CD4-positive, alpha-beta T cell treated with Interferon gamma for 1 hour (primary cell): Measurements from ENCODE around the gene ZSWIM3.
A peak's percentile ranks its signal among the peaks of the same experiment; 100 is the strongest.
"Not testable (repeated sequence)": the region's sequence is repeated elsewhere in the genome, so short reads cannot be mapped to it uniquely, and the experiment has no call there.

Experiments used
- DNase-seq: peaks from one replicate; pipeline ENCODE4 v3.0.0-alpha.2; 2020

Gene ZSWIM3

GRCh38 chr20:45890985-45891983, 33.9 kb downstream of the ZSWIM3 start, which contains the start of the genes CTSA and NEURL2:
TSS of gene CTSA (plus strand) at chr20:45891335. CDS start at chr20:45891569, 234 bp downstream.
TSS of gene NEURL2 (minus strand) at chr20:45891208. CDS start at chr20:45890991, 217 bp downstream.
- peak; percentile 79 for DNase-seq

DNA sequence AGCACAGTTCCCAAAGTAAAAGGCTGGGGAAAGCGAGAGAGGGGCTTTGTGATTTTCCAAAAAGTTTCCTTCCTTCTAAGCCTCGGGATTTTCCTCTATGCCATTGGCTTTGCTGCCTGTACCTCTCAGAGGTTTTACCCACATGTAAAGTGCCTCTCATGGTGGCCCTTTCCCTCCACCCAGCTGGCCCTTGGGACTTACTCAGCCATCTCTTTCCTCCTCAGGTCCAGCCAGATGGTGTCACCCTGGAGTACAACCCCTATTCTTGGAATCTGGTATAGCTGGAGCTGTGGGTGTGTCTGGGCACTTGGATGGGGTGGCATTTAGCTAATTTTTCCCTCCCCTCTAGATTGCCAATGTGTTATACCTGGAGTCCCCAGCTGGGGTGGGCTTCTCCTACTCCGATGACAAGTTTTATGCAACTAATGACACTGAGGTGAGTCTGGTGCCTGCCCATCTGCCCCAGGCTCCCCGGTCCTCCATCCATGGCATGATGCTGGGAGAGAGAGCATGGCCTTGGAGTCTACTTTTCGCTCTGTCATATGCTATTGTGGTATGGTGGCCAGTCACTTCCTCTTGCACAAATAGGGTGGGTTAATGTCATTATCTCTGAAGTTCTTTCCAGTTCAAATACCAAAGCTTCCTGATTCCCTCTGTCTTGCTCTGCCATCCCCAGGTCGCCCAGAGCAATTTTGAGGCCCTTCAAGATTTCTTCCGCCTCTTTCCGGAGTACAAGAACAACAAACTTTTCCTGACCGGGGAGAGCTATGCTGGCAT, 34.8 kb downstream of the ZSWIM3 start:
- no peak for DNase-seq

- no peak for DNase-seq
These were observed 35.5 kb downstream of the ZSWIM3 start for GRCh38 chr20:45892828-45893500.

DNA sequence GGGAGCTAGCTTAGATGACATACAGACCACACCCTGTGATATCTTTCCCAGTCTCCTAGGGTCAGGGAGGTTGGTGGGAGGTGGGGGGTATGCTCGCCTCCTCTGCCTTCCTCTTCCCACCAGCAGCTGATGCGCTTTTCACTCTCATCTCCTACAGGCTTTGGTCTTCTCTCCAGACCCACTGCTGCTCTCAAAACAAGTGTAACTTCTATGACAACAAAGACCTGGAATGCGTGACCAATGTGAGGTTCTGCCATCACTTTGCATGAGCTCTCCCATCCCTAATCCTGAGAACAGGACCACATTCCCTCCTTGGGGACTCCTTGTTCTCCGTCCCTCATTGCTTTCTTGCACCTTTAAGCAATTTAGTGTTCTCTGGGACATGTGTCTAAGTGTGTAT, 36.4 kb downstream of the ZSWIM3 start:
- no peak for DNase-seq

DNA sequence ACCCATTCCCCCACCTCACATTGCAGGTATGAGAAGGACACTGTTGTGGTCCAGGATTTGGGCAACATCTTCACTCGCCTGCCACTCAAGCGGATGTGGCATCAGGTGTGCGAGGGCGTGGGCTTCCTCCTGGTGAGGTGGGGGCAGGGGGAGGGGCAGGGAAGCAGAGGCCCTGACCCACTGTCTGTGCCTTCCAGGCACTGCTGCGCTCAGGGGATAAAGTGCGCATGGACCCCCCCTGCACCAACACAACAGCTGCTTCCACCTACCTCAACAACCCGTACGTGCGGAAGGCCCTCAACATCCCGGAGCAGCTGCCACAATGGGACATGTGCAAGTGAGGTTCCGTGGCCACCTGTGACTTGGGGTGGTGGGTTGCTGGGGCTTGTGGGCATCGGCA, 37.4 kb downstream of the ZSWIM3 start:
- DNase-seq, result no peak

GRCh38 chr20:45896641-45897161, 39.3 kb downstream of the ZSWIM3 start:
- DNase-seq, result no peak

DNA sequence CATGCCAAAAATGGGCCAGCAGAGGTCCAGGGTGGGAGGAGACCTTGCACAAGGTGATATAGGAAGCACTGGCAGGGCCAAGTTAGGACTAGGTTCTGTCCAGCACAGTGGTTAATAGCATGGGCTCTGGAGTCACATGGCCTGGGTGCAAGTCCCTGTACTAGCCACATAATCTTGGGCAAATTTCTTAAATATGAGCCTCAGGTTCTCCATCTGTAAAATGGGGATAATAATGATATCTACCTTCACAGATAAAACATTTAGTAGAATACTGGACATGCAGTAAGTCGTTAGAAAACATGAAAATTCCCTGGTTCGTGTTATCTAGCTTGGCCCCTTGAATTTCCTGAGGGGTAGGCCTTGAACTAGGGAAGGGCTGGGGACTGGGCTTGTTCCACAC, 39.9 kb downstream of the ZSWIM3 start:
- DNase-seq, result no peak

DNA sequence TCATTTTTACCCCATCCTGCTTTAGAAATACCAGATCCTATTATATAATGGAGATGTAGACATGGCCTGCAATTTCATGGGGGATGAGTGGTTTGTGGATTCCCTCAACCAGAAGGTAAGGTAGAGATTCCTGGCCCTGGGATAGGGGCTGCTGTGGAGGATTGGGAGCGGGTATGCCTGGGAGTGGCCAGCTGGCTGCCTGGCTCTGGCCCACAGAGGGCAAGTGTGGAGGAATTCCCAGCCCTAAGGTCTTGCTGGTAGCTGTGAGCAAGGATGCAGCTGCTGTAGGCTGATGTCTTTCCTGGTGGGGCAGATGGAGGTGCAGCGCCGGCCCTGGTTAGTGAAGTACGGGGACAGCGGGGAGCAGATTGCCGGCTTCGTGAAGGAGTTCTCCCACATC, 40.3 kb downstream of the ZSWIM3 start:
- DNase-seq, result no peak

DNA sequence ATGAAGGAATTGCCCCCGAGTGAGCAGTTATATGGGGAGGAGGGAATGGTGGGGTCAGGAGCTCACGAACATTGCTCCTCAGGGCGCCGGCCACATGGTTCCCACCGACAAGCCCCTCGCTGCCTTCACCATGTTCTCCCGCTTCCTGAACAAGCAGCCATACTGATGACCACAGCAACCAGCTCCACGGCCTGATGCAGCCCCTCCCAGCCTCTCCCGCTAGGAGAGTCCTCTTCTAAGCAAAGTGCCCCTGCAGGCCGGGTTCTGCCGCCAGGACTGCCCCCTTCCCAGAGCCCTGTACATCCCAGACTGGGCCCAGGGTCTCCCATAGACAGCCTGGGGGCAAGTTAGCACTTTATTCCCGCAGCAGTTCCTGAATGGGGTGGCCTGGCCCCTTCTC, 40.9 kb downstream of the ZSWIM3 start:
- no peak for DNase-seq

DNA sequence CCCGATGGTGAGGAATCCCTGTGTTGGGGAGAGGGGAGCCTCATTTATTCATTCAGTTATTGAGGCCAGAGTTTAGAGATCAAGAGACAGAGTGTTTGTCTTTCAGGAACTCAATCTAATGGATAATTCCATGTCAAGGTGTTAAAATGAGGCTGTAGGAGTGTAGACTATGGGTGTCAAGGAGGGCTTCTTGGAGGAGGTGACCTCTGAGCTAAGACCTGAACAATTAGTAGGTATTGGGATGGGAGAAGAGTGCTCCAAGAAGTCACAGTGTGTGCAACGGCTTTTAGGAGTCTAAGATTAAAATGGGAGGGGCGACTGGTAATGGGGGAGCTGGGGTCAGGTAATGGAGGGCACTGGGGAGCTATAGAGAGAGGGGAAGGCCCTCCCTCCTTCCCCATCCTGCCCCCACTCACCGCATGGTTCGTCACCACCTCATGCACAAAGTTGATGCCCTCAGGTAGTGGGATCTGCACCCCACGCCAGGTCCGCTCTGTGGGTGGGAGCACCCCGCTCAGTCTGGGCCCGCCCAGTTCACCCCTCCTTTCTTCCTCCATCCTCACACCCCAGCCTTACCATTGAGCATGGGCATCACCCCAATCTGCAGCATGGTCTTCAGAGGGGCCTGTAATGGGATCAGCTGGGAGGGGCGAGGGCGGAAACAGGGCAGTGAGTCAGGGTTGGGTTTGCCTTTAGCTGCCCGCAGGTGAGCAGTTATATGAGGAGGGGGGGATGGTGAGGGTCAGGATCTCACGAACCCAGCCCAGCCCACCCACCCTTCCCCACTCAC, 41.8 kb downstream of the ZSWIM3 start:
- no peak for DNase-seq

GRCh38 chr20:45901332-45901731, 43.9 kb downstream of the ZSWIM3 start:
- not testable (repeated sequence) for DNase-seq

DNA sequence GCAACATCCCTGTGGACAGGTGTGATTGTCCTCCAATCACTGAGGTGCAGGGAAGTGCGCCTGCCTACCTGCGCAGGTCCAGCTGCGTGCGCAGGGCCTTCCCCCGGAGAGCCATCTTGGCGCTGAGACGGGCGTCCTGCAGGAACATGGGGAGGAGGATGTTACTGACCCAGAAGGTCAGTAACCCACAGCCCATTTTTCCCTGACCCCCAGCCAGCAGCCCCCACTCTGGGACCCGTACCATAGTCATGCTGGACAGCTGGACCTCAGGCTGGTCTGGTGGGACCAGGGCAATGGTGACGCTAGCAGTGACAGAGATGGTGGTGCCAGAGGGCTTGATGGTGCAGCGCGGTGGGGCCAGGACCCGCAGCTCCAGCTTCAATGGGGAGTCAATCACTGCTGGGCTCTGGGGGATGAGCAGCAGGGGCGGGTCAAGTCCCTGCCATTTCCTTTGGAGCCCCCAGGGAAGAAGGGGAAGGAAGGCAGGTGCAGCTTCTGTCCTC, 44.8 kb downstream of the ZSWIM3 start:
- no peak for DNase-seq

GRCh38 chr20:45904583-45905504, 47.4 kb downstream of the ZSWIM3 start:
- no peak for DNase-seq

DNA sequence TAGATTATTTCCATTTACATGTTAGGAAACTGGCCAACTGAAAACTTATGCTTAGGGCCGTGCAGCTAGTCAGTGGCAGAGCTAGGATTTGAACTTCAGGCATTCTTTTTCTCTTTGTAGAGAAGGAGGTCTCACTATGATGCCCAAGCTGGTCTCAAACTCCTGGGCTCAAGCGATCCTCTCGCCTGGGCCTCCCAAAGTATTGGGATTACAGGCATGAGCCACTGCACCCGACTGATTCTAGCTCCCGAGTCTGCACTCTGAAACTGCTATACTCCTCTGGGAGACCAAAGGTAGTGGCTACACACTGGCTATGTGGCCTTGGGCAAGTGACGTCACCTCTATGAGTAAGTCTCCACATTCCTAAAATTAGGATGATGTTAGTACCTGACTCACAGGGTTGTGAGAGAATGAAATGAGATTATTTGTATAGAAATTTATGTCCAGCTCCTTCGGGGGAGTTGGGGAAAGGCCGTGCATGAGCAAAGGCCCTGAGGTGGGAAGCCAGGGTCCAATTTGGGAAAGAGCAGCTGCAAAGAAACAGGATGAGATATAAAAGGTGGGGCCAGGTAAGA, 48.2 kb downstream of the ZSWIM3 start:
- no peak for DNase-seq

- DNase-seq, result no peak
These were observed 50.0 kb downstream of the ZSWIM3 start for GRCh38 chr20:45907219-45907948.

DNA sequence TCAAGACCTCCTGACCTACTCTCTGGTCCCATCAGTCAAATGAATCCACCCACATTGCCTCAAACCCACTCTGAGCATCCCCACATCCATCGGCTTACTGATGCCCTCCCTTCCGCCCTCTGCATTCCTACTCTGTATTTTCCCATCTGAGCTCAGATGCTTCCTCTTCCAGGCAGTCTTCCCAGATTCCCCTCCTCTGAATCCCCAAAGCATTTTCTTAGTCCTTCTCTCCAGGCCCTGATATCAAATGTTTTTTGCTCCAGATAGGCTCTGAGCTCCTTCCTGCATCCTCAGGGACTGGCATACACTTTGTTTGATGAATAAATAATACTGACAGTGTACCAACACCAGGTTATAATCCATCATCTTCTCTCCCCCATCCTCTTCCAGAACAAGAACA, 50.7 kb downstream of the ZSWIM3 start:
- no peak for DNase-seq

DNA sequence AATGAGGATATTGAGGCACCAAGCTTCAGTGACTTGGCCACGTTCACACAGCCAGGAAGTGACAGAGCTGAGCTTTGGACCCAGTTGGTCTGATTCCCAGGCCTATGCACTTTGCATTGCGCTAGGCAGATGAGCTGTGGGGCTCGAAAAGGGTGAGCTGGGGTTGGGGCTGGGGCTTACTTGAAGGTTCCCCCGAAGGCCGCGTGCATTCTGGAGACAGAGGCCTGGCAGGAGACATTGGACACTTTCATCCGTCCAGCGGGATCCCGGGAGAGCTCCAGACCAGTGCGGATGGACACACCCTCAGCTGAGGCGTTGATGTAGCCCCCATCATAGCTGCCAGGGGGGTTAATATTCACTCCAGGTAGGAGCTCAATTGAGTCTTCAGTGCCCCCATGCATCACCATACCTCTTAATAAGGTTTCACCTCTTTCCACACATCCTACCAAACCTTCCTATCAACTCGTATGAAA, 52.0 kb downstream of the ZSWIM3 start:
- DNase-seq, result no peak

DNA sequence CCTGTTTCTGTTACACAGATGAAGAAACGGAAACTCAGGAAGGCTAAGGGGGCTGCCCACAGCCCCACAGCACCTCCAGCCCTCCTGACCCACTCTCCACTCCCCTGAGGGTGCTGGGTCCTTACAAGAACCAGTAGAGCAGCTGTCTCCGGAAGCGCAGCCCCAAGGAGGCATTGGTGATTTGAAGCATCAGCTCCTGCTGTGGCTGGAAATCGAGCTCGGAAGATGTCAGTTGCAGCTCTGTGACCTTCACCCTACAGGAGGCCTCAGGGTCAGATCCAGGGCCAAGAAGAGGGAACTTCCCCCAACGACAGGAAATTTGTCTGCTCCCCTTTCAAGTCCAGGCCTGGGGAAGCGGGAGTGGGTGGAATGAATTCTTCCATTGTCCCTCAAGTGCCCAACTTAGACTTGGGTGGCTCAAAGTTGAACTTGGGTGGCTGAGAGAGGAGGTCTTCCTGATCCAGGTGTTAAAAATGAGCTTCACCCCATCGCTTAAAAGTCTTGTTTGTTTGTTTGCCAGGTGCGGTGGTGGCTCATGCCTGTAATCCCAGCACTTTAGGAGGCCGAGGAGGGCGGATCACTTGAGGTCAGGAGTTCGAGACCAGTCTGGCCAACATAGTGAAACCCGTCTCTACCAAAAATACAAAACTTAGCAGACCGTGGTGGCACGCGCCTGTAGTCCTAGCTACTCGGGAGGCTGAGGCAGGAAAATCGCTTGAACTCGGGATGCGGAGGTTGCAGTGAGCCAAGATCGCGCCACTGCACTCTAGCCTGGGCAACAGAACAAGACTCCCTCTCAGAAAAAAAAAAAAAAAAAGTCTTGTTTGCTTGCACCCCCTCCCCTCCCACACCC, 52.6 kb downstream of the ZSWIM3 start:
- DNase-seq, result no peak
